H9 (cell line): ENCODE measurements around the gene HLA-DQB2. TPM values are rescaled to one million over a fixed set of nuclear protein-coding genes. Genes with fewer than 3 reads are reported as not detected.
A peak's percentile ranks its signal among the peaks of the same experiment; 100 is the strongest.
"Not testable (repeated sequence)": the region's sequence is repeated elsewhere in the genome, so short reads cannot be mapped to it uniquely, and the experiment has no call there.

Experiments
- DNase-seq: peaks from one replicate; pipeline ENCODE4 v3.0.0-alpha.2; 2017
- H2AFZ ChIP-seq: one replicate; pipeline ENCODE4 v1.6.1; 2013; ENCODE audit warnings: mild to moderate bottlenecking, low read length, control low read depth, moderate library complexity
- H2AK5ac ChIP-seq: 2 replicates; pipeline ENCODE4 v1.6.1; 2013; ENCODE audit warnings: low read length, control low read depth, mixed read lengths; ENCODE audit not compliant: insufficient read length
- H2BK120ac ChIP-seq: one replicate; pipeline ENCODE4 v1.6.1; 2013; ENCODE audit warnings: low read depth, mild to moderate bottlenecking, low read length, control low read depth, inconsistent platforms; ENCODE audit not compliant: poor library complexity, severe bottlenecking
- H2BK12ac ChIP-seq: 2 replicates; pipeline ENCODE4 v1.6.1; 2013; ENCODE audit warnings: low read length, control low read depth, mixed read lengths, low read depth; ENCODE audit not compliant: insufficient read length
- H2BK15ac ChIP-seq: 2 replicates; pipeline ENCODE4 v1.6.1; 2013; ENCODE audit warnings: low read depth, low read length, control low read depth
- H2BK20ac ChIP-seq: one replicate; pipeline ENCODE4 v1.6.1; 2013; ENCODE audit warnings: low read depth, mild to moderate bottlenecking, low read length, control low read depth, inconsistent platforms; ENCODE audit not compliant: poor library complexity, severe bottlenecking
- H2BK5ac ChIP-seq: 2 replicates; pipeline ENCODE4 v1.6.1; 2013; ENCODE audit warnings: low read length, control low read depth, mixed read lengths; ENCODE audit not compliant: insufficient read length
- H3K14ac ChIP-seq: 2 replicates; pipeline ENCODE4 v1.6.1; 2013; ENCODE audit warnings: low read length, control low read depth; ENCODE audit not compliant: insufficient read depth
- H3K18ac ChIP-seq: 2 replicates; pipeline ENCODE4 v1.6.1; 2013; ENCODE audit warnings: low read depth, mild to moderate bottlenecking, mixed read lengths, low read length, control low read depth; ENCODE audit not compliant: insufficient read length
- H3K23ac ChIP-seq: 2 replicates; pipeline ENCODE4 v1.6.1; 2013; ENCODE audit warnings: low read length, control low read depth, mixed read lengths, low read depth; ENCODE audit not compliant: insufficient read length
- H3K23me2 ChIP-seq: 2 replicates; pipeline ENCODE4 v1.6.1; 2013; ENCODE audit warnings: low read depth, mild to moderate bottlenecking, mixed read lengths, low read length, control low read depth; ENCODE audit not compliant: insufficient read length, poor library complexity, severe bottlenecking
- H3K27ac ChIP-seq: 2 replicates; pipeline ENCODE4 v1.5.1; 2013; ENCODE audit warnings: low read length, control low read depth, mixed read lengths, low read depth; ENCODE audit not compliant: insufficient read length
- H3K27me3 ChIP-seq: 2 replicates; pipeline ENCODE4 v1.6.1; 2013; ENCODE audit warnings: low read length, control low read depth, inconsistent platforms; ENCODE audit not compliant: insufficient read depth
- H3K4ac ChIP-seq: 2 replicates; pipeline ENCODE4 v1.6.1; 2013; ENCODE audit warnings: low read depth, mild to moderate bottlenecking, control low read depth, inconsistent platforms, low read length, moderate library complexity
- H3K4me1 ChIP-seq: 2 replicates; pipeline ENCODE4 v1.6.1; 2013; ENCODE audit warnings: low read length, control low read depth, inconsistent platforms; ENCODE audit not compliant: insufficient read depth
- H3K4me2 ChIP-seq: 2 replicates; pipeline ENCODE4 v1.6.1; 2013; ENCODE audit warnings: low read length, control low read depth, mixed read lengths; ENCODE audit not compliant: insufficient read length, insufficient read depth
- H3K56ac ChIP-seq: 2 replicates; pipeline ENCODE4 v1.6.1; 2013; ENCODE audit warnings: low read depth, mild to moderate bottlenecking, mixed read lengths, low read length, control low read depth; ENCODE audit not compliant: insufficient read length
- H3K79me1 ChIP-seq: 2 replicates; pipeline ENCODE4 v1.6.1; 2013; ENCODE audit warnings: low read depth, mild to moderate bottlenecking, moderate library complexity, low read length, control low read depth, inconsistent platforms; ENCODE audit not compliant: insufficient read depth, poor library complexity, severe bottlenecking
- H3K79me2 ChIP-seq: 2 replicates; pipeline ENCODE4 v1.6.1; 2013; ENCODE audit warnings: low read length, control low read depth, inconsistent platforms; ENCODE audit not compliant: insufficient read depth
- H3K9ac ChIP-seq: 2 replicates; pipeline ENCODE4 v1.6.1; 2013; ENCODE audit warnings: low read length, control low read depth, mixed read lengths; ENCODE audit not compliant: insufficient read length; ENCODE audit errors: extremely low read depth
- H3K9me3 ChIP-seq: one replicate; pipeline ENCODE4 v1.6.1; 2013; ENCODE audit warnings: low read depth, low read length, inconsistent platforms; ENCODE audit not compliant: control insufficient read depth
- H3T11ph ChIP-seq: one replicate; pipeline ENCODE4 v1.6.1; 2013; ENCODE audit warnings: mild to moderate bottlenecking, low read length, control low read depth, inconsistent platforms
- H4K20me1 ChIP-seq: one replicate; pipeline ENCODE4 v1.6.1; 2013; ENCODE audit not compliant: control insufficient read depth, insufficient read length, insufficient read depth
- H4K5ac ChIP-seq: 2 replicates; pipeline ENCODE4 v1.6.1; 2013; ENCODE audit warnings: low read depth, mild to moderate bottlenecking, mixed read lengths, low read length, control low read depth; ENCODE audit not compliant: insufficient read length
- H4K8ac ChIP-seq: replicated peaks from 2 replicates; pipeline ENCODE4 v1.6.1; 2013; ENCODE audit warnings: low read length, control low read depth, mixed read lengths, low read depth; ENCODE audit not compliant: insufficient read length
- H4K91ac ChIP-seq: 2 replicates; pipeline ENCODE4 v1.6.1; 2013; ENCODE audit warnings: low read depth, mild to moderate bottlenecking, moderate library complexity, mixed read lengths, low read length, control low read depth; ENCODE audit not compliant: insufficient read length
- H3K27ac Mint-ChIP-seq, 3 experiments: 2 replicates in 2 of 3; 3 replicates in 1 of 3; pipeline ENCODE4 v1.8.0; 2020 to 2021; ENCODE audit warnings: mixed read lengths in 3 of 3, mild to moderate bottlenecking in 1 of 3, moderate library complexity in 1 of 3
- H3K27me3 Mint-ChIP-seq: 2 replicates; pipeline ENCODE4 v1.8.0; 2021; ENCODE audit warnings: low read depth, mild to moderate bottlenecking, moderate library complexity, mixed read lengths
- H3K36me3 Mint-ChIP-seq, 3 experiments: 2 replicates in 2 of 3; 3 replicates in 1 of 3; pipeline ENCODE4 v1.8.0; 2020 to 2021; ENCODE audit warnings: low read depth in 3 of 3, mixed read lengths in 3 of 3; ENCODE audit not compliant: insufficient read depth in 1 of 3
- H3K4me1 Mint-ChIP-seq, 2 experiments: 2 replicates each; pipeline ENCODE4 v1.8.0; 2020; ENCODE audit warnings: mixed read lengths in 2 of 2
- H3K4me3 Mint-ChIP-seq, 2 experiments: 2 replicates in 1 of 2; 3 replicates in 1 of 2; pipeline ENCODE4 v1.8.0; 2020 to 2021; ENCODE audit warnings: mild to moderate bottlenecking in 2 of 2, mixed read lengths in 2 of 2, moderate library complexity in 1 of 2
- H3K9me3 Mint-ChIP-seq, 2 experiments: 2 replicates in 1 of 2; 3 replicates in 1 of 2; pipeline ENCODE4 v1.8.0; 2020; ENCODE audit warnings: mild to moderate bottlenecking in 2 of 2, mixed read lengths in 2 of 2, moderate library complexity in 1 of 2
- WGBS: extraction: QIAGEN DNeasy Blood & Tissue Kit; methylation state at CpG from one replicate; pipeline ENCODE4 v1.1.7; 2013; ENCODE audit warnings: missing lambda C conversion rate, low lambda C conversion rate, mixed read lengths; ENCODE audit not compliant: insufficient read length; ENCODE audit errors: extremely low coverage; 5-methylcytosine and 5-hydroxymethylcytosine counted together
- total RNA-seq: library from RNA; stranded (reverse); gene quantifications from 2 replicates; pipeline ENCODE4 v1.2.1, GENCODE V29; 2021
- TF ChIP-seq, protein P1 (sequence below): fragments of 200-600 bp; sonication (generic); conservative IDR thresholded peaks from 3 replicates; pipeline ENCODE4 v1.8.0; 2021; ENCODE audit warnings: antibody characterized with exemption, mild to moderate bottlenecking

HLA-DQB2 gene
- total RNA-seq, 1 experiment from 2014 or later = not detected

- no peak overlapping the region for H3T11ph ChIP-seq
- H2BK12ac ChIP-seq = no peak overlapping the region
- no peak overlapping the region for H3K56ac ChIP-seq
- no peak overlapping the region for H3K4me2 ChIP-seq
- Mint-ChIP-seq H3K9me3 (no peaks in the 10 kb centered on the region; a peak in 1 of 5 replicates), H3K27me3 (peaks cover 3% of the 10 kb centered on the region; the same call in 1 of the 2 replicates), H3K36me3 (no peaks in the 10 kb centered on the region), H3K27ac (no peak overlapping the region), H3K4me3 (no peak overlapping the region), H3K4me1 (peaks cover 2% of the 10 kb centered on the region in 2 experiments; a peak in 2 of 4 replicates)
- peak; percentile 52 for DNase-seq
- H3K23ac ChIP-seq = no peak overlapping the region
- H2BK20ac ChIP-seq = no peak overlapping the region
- H3K4me1 ChIP-seq = no peaks in the 10 kb centered on the region
- TF ChIP-seq, protein P1, sequence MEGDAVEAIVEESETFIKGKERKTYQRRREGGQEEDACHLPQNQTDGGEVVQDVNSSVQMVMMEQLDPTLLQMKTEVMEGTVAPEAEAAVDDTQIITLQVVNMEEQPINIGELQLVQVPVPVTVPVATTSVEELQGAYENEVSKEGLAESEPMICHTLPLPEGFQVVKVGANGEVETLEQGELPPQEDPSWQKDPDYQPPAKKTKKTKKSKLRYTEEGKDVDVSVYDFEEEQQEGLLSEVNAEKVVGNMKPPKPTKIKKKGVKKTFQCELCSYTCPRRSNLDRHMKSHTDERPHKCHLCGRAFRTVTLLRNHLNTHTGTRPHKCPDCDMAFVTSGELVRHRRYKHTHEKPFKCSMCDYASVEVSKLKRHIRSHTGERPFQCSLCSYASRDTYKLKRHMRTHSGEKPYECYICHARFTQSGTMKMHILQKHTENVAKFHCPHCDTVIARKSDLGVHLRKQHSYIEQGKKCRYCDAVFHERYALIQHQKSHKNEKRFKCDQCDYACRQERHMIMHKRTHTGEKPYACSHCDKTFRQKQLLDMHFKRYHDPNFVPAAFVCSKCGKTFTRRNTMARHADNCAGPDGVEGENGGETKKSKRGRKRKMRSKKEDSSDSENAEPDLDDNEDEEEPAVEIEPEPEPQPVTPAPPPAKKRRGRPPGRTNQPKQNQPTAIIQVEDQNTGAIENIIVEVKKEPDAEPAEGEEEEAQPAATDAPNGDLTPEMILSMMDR = peak; percentile 82
- H3K18ac ChIP-seq = no peak overlapping the region
- no peak overlapping the region for H4K91ac ChIP-seq
- no peak overlapping the region for H2BK5ac ChIP-seq
- no peaks in the 10 kb centered on the region for H4K20me1 ChIP-seq
- no peak overlapping the region for H3K14ac ChIP-seq
- H4K8ac ChIP-seq = no peak overlapping the region
- no peak overlapping the region for H2AK5ac ChIP-seq
- H3K79me1 ChIP-seq = no peaks in the 10 kb centered on the region
- H3K9me3 ChIP-seq = no peaks in the 10 kb centered on the region
- no peak overlapping the region for H2BK15ac ChIP-seq
- no peak overlapping the region for H3K9ac ChIP-seq
- no peak overlapping the region for H3K4ac ChIP-seq
- WGBS = no CpG with 5 or more reads among the region's 5 CpGs
- H3K27me3 ChIP-seq = no peaks in the 10 kb centered on the region
- no peaks in the 10 kb centered on the region for H3K79me2 ChIP-seq
- no peaks in the 10 kb centered on the region for H3K23me2 ChIP-seq
- H2AFZ ChIP-seq = peak overlapping the region; percentile 86
- no peak overlapping the region for H2BK120ac ChIP-seq
- no peak overlapping the region for H3K27ac ChIP-seq
- no peak overlapping the region for H4K5ac ChIP-seq
Measured at GRCh38 chr6:32785781-32786533, 22.6 kb upstream of the HLA-DQB2 start.

DNA sequence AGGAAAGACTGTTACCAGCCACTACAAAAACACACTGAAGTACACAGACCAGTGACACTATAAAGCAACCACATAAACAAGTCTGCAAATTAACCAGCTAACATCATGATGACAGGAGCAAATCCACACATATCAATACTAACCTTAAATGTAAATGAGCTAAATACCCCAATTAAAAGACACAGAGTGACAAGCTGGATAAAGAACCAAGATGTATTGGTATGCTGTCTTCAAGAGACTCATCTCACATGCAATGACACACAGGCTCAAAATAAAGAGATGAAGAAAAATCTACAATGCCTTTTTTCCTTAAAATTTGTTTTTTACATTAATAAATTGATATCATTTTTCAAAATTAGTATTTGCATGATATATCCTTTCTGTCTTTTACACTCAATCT lies 19.6 kb upstream of the HLA-DQB2 start:
- H2BK5ac ChIP-seq, DNase-seq, H3T11ph ChIP-seq, H3K4me2 ChIP-seq, H2BK120ac ChIP-seq, H4K20me1 ChIP-seq, H3K79me2 ChIP-seq, H3K36me3 Mint-ChIP-seq, H3K4me1 Mint-ChIP-seq, H3K23ac ChIP-seq, H3K14ac ChIP-seq, H3K9ac ChIP-seq, H3K4me3 Mint-ChIP-seq, H4K8ac ChIP-seq, H4K5ac ChIP-seq, H3K9me3 ChIP-seq, H2BK12ac ChIP-seq, H3K27ac ChIP-seq, H3K23me2 ChIP-seq, H3K56ac ChIP-seq, H3K27ac Mint-ChIP-seq, H3K4me1 ChIP-seq, H3K4ac ChIP-seq, H2BK15ac ChIP-seq, H3K27me3 ChIP-seq, H2AK5ac ChIP-seq, H2AFZ ChIP-seq, H3K9me3 Mint-ChIP-seq, H2BK20ac ChIP-seq, H4K91ac ChIP-seq, H3K18ac ChIP-seq, H3K27me3 Mint-ChIP-seq, H3K79me1 ChIP-seq: not testable (repeated sequence)
